ENCODE measurements around the gene VPS41.
A peak's percentile ranks its signal among the peaks of the same experiment; 100 is the strongest.

DNA sequence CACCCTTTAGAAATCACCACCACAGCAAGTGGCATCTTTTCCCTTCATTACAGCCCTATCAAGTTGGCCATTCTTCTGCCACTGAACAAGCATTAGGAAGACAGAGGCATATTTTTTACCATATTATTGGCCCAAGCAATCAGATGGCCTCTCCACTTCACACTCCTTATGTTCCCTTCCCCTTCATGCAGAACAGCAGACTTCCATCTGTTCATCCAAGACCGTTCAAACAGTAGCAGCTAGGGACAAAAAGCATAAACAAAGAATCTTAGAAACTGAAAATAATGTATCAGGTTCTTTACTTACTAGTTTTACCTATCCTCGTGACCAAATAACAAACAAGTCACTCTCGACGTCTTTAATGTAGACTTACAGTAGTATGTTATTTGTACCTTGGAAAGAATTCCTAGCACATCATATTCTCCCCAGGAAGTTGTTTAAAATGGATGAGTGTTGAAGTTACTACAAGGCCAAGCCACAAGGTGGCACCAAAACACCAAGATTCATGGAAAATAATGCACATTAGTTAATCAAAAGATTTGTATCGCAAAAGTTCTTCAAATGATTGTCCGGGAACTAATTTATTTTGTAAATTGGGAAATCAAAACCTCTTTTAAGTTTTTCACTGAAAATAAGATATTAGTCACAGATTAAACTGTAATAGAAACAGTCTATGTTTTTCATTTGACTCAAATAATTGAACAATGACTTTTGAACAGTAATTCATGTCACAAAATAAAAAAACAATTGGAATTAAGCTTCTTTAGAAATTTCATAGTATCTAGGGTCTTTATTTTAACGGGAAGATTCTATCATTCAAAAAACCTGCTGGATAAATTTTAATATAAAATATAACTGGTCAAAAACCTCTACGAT is 112.1 kb downstream of the VPS41 start:
- no peak for TF ChIP-seq NRF1 (conservative IDR thresholded peaks at IDR 0.05; ENCODE audit: low read depth, low read length)
- TF ChIP-seq, protein P1, sequence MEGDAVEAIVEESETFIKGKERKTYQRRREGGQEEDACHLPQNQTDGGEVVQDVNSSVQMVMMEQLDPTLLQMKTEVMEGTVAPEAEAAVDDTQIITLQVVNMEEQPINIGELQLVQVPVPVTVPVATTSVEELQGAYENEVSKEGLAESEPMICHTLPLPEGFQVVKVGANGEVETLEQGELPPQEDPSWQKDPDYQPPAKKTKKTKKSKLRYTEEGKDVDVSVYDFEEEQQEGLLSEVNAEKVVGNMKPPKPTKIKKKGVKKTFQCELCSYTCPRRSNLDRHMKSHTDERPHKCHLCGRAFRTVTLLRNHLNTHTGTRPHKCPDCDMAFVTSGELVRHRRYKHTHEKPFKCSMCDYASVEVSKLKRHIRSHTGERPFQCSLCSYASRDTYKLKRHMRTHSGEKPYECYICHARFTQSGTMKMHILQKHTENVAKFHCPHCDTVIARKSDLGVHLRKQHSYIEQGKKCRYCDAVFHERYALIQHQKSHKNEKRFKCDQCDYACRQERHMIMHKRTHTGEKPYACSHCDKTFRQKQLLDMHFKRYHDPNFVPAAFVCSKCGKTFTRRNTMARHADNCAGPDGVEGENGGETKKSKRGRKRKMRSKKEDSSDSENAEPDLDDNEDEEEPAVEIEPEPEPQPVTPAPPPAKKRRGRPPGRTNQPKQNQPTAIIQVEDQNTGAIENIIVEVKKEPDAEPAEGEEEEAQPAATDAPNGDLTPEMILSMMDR (IDR thresholded peaks at IDR 0.05 in 2 of 3, conservative IDR thresholded peaks at IDR 0.05 in 1 of 3; ENCODE audit: control insufficient read depth in 2 of 3, extremely low read depth in 1 of 3, insufficient read depth in 1 of 3, low read depth in 3 of 3, low read length in 3 of 3) = peak; percentile 53 to 76 (median 61); a peak in 5 of 6 replicates
- TF ChIP-seq, protein P2, sequence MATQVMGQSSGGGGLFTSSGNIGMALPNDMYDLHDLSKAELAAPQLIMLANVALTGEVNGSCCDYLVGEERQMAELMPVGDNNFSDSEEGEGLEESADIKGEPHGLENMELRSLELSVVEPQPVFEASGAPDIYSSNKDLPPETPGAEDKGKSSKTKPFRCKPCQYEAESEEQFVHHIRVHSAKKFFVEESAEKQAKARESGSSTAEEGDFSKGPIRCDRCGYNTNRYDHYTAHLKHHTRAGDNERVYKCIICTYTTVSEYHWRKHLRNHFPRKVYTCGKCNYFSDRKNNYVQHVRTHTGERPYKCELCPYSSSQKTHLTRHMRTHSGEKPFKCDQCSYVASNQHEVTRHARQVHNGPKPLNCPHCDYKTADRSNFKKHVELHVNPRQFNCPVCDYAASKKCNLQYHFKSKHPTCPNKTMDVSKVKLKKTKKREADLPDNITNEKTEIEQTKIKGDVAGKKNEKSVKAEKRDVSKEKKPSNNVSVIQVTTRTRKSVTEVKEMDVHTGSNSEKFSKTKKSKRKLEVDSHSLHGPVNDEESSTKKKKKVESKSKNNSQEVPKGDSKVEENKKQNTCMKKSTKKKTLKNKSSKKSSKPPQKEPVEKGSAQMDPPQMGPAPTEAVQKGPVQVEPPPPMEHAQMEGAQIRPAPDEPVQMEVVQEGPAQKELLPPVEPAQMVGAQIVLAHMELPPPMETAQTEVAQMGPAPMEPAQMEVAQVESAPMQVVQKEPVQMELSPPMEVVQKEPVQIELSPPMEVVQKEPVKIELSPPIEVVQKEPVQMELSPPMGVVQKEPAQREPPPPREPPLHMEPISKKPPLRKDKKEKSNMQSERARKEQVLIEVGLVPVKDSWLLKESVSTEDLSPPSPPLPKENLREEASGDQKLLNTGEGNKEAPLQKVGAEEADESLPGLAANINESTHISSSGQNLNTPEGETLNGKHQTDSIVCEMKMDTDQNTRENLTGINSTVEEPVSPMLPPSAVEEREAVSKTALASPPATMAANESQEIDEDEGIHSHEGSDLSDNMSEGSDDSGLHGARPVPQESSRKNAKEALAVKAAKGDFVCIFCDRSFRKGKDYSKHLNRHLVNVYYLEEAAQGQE (IDR thresholded peaks at IDR 0.05; ENCODE audit: low read depth, low read length) = no peak
